ENCODE data around the gene PTPRZ1.

PTPRZ1 gene

DNA sequence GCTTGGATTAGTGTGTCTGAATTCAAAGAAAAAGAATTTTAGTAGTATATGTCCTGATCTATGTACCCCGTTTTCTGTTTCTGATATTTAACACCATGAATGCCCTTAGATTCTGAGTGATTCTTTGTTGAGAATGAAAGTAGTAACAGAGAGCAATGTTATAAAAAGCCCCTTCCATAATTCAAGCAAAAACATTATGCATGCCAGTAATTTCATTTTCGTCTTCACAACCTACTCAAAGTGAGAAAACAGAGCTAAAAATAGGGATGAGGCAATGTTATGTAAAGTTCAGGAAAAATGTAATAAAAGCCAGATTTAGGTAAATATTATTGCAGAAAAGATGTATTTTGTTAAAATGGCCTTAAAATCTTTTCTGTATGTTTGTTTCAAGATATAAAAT is 28.1 kb downstream of the PTPRZ1 start:
- DNase-seq, result no peak

DNA sequence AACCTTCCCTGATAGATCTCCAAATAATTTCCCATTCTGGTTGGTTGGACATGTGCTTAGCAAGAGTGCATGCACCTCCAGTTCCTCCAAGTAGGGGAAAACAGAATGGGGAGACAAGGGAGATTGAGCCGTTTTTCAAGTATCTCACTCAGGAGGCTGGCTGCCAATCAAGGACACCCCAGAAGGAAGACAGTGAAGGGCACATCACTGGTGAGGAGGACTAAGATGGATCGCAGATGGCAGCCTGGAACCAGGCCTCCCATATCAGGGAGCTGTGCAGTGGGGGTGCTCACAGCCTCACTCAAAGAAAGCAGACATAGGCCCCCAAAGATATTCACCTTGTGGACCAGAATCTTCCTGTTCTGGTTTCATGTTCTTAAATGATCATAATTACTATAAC is 31.2 kb downstream of the PTPRZ1 start:
- DNase-seq, result no peak

DNA sequence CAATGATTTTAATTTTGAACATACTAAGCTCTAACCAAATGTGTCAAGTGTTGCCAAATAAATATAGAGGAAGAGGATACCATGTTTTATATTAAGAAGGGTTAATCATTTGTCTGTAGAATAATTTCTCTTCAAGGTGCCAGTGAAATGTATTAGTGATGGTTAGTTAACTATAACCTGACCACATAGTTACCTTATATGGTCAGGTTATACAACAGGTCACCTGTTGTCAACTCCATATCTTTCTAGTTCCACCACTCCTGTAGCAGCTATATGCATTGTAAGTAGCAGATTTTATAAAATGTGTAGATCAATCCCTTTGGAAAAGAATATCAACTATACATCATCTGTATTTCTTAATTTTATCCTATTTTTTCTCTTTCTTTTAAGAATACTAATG is 35.1 kb downstream of the PTPRZ1 start:
- no peak for DNase-seq

DNA sequence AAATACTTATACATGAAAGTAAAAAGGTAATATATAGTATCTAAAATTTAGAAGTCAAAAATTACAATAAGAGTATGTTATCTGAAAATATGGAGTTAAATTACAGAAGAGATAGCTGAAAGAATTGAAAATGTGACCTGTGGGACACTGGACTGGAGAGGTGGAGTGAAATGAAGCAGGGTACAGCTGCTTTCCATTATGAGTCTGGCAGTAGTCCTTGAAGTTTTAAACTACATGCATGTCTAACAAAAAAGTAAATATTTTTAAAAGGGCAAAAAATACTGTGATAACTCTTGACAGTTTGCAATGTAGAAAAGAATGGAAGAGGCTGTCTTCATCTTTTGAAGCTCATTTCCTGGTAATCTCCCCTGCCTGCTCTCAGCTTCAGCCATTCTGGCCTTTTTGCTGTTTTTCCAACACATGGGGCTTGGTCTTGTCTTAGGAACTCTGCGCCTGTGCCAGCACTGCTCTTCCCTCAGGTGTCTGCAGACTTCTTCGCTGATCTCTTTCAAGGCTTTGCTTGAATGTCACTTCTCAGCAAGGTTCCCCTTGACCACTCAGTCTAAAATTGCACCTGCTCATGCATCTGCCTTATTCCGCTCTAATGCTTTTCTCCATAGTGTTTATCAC is 36.9 kb downstream of the PTPRZ1 start:
- DNase-seq, result no peak

DNA sequence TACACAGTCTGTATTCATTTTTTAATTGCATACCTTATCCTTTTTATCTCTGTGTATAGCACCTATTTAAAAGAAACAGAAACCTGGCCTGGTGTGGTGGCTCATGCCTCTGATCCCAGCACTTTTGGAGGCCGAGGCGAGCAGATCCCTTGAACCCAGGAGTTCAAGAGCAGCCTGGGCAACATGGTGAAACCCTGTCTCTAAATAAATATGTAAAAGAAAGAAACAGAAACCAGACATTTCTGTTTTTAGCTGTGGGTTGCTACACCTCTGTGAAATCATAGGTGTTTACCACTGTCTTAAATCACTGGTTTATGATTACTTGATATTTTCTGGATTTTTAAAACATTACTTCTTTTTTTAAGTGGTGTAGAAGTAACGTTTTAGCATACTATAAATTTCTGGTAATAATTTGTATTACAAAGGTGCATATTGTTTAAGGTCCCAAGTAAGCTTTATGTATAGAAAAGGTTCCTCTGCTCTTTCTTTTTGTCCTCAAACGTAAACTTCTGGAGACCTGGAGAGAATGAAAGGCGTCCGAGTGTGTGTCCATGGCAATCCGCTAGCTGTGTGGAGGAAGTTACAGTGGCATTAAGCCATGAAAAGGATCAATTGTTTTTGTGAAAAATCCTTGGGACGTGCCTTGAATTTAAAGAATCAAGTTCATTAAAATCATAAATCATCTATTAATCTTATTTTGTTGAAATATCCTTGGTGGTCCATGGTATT is 41.1 kb downstream of the PTPRZ1 start:
- no peak for DNase-seq

DNA sequence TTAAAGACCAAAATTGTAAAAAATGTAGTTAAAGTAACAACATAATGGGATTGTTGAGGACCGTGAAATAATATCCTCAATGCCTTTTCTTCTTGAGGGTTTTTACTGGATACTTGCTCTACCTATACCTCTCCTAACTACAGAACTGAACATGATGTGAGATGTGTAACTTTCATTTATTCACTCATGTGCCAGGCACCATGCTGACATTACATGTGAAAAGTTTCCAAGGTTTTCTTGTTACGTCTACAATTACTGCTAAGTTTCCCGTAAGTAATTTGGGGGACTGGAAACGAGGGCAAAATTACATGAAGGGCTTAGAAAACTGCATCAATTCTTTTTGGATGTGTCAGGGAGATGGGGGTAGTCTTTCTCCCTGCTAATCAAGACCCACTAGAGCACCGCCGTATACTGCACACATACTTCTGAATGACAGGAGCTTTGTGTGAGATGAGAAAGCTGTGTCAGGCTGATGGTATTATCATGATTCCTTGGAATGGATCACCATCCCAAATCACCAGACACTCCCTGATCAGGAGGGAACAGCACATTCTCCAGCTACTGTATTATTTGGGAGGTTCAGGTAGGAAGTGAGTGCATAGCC is 41.8 kb downstream of the PTPRZ1 start:
- DNase-seq, result no peak

DNA sequence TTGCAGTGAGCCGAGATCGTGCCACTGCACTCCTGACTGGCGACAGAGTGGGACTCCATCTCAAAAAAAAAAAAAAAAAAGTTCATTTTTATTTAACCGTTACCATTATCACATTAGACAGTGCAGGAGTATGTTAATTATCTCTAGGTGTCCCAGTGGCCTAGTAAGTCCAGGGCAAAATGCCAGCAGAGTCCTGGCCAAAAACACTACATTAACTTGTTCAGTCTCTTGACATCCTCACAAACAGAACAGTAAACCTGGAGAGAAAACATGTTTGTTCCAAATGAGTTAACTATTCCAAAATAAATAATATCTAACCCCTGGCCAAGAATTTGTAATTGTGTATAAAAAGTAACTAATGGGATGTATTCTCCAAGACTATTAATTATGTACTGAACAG is 43.2 kb downstream of the PTPRZ1 start:
- DNase-seq, result no peak

DNA sequence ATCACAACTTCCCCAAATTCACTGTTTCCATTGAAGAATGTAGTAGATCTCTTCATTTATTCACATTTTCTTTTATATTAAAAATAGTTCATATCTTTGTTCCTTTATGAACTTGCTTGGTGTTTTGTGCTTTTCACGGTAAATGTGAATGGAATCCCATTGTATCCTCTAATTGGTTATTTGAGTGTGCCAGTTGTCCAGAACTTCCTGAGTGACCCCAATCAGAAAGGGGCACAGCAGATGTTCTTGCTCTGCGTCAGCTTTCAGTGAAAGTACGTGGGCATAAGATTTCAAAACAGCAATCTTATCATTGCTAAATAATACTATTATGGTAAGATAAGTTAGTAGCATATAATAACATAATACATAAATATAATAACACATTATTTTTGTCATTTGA is 47.0 kb downstream of the PTPRZ1 start:
- DNase-seq, result no peak

DNA sequence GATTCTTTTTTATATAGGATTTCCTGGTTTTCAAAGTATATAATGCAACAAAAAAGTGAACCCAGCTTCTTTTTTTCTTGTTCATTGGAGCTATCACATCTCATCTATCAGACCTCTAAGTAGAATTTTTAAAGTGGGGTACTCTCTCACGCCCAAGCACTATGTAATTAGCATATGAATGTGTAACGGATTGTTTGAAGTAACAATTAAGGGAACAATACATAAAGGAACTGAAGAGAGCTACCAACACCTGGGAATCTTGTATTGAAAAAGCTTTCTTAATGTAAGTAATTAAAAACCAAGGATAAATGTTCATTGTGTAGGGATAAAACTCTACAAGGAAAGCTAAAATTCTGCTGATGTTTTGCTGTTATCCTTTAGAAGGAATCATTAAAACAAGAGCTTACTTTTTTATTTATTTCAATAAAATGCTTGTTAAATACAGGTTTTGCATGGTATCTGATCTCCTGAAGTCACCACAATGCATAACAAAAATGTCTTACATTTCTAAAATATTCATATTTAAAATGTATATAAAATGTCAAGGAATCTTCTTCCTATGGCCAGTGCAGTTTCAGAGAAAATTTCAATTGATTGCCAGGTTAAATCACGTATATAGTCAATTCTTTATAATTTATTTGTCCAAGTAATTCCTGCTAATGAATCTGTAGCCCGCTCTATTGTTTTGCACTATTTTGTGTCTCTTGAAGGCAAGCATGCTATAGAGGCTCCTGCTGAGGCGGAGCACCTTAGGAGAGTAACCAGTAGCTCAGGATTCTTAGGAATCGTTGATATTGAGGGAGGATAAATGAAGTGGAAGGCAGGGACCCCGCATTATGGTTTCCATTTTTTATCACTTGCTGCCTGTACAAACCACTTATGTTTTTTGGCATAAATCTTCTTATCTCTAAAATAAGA is 51.6 kb downstream of the PTPRZ1 start:
- DNase-seq, result no peak

DNA sequence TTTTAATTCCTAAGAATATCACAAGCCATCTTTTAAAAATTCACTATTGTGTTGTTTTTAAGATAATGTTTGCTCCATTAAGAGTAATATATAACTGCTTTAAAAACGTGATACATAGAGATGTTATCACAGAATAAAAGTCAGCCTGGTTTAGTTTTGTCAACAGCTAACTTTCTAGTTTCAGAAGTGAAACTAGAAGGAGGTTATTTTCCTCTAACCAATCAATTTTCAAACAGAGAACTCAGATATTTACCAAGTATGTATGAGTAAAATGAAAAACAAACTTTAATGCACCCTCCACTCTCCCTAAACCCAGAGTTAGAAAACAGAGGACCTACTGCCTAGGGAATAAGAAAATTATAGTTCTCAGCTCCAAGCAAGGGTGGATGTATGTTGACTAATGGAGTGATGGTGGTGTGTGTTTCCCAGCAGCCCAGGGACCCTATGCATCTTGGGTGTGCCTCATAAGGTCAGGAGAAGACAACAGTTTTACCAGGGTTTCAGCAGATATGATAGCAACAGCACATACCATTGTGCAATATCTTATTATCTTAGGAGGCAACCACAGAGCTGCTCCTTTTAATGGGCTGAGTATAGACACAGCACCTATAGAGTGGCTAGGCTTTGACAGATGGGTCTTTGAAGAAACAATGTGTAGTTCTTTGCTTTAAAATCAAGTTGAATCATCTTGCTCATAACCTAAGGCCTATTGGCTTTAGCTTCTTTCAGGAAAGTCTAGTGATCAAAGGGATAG is 58.4 kb downstream of the PTPRZ1 start:
- no peak for DNase-seq

DNA sequence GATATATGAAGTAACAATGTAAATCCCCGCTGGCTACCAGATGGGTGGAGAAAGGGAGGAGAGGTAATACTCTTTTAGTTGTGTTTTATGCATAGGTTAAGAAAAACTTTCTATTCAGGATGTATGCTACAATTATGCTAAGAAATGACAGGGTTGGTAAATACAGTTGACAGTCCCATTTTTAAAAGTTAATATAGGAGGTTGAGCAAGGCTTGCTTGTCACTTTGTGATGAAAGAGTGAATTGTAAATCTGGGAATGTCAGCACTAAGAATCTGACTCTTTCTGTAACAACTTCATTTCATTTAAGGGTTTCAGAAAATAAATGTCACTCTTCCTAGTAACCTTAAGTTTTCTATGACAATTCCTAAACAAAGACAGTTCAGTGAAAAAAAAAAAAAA is 59.8 kb downstream of the PTPRZ1 start:
- no peak for DNase-seq

DNA sequence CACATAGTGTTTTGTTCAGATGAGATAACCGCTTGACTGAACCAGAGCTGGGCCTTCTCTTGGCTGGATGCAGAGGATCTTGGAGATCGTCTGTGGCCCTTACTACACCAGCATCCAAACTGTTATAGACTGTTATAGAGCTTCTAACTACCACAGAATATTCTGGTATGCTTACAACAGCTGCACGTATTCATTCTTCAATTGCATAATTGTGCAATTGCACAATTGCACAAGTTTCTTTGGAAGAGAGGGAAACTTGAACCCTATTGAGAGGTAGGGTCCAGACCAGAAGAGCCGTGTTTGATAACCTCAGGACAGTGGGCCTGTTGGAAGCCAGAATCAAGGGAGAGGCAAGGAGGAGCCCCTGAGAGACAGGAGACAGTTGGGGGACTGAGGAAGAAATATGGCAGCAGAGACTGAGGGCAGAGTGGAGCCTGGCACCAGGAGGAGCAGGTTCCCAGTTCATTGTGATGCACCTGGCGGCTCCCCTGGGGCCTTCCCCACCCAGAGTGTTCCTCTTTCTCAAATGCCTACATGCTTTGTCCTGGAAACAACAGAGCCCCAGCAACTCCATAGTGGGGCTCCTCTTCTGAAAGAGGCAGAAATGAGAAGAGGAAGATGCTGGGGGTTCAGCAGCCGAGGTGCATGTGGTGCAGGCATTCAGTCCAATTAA is 64.1 kb downstream of the PTPRZ1 start:
- DNase-seq, result no peak

DNA sequence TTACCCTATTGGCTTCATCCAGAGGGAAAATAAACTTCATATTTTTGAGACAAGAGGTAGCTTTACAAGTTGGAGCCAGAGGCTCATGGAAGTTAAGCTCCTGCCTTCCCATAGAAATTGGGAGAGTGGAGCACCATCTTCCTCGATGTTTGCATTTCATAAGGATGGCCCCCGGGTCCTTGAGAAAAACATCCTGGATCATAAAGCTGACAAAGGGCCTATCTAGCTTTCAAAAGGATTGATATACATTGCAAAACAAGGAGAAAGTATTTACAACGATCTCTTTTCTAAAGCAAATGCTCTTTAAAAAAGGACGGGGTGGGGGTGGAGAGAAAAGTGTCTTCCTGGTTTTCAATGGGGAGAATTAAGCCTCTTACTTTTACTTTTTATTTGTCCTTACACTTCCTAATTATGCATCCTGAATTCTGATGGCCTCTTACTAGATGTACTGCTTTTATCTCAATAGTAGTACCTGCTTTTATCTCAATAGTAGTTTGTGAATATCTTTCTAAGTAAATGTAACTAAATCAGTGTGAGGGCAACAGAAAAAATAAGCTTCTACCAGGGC is 65.6 kb downstream of the PTPRZ1 start:
- DNase-seq, result no peak

DNA sequence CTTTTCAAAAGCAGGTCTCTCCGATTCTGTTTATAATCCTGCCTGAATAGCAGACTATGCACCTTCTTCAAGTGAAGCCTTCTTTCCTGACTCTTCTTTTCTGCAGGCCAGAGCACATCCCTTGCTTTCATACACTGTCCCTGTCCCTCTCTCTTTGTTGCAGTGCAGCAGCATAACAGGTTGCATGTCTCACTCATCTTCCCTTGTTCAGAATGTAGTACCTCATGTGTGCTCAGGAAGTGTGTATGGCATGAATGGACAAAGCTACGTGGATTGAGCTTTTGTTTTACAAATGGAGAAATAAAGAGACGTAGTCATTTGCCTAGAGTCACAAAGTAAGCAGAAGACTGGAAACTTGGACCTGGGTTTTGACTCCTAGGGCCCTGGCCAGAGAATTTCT is 68.0 kb downstream of the PTPRZ1 start:
- no peak for DNase-seq

DNA sequence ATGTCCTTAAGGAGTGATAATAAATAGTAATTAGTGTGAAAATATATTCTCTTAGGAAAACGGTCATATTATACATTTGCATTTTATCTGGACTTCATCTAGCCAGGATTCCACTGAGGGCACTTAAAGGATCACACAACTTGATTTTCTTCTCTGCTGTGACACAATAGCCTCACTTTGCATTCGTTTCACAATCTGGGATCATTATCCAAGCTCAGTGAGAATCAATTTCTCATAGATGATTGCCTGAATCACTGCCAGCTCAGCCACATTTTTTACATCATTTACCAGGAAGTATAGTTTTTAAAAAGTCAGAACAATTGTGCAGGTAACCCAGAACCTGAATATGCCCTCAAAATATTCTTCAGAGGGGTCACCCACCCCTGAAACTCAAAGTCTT is 68.9 kb downstream of the PTPRZ1 start:
- no peak for DNase-seq

DNA sequence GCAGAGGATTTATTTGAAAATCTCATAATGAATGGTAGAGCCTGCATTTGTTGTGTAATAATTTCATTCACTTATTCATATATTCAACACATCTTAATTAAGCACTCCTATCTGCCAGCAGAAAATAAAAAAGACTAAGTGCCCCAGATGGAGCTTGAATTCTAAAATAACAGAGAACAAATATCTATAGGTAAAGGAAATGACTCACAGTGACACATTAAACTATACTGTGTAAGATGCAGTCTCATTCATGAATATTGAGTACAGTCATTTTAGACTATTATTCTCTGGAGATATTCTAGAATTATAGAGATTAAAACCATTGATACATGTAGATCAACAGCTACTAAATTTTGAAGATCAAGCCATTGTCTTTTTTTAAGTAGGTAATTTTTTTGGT is 72.1 kb downstream of the PTPRZ1 start:
- DNase-seq, result no peak

DNA sequence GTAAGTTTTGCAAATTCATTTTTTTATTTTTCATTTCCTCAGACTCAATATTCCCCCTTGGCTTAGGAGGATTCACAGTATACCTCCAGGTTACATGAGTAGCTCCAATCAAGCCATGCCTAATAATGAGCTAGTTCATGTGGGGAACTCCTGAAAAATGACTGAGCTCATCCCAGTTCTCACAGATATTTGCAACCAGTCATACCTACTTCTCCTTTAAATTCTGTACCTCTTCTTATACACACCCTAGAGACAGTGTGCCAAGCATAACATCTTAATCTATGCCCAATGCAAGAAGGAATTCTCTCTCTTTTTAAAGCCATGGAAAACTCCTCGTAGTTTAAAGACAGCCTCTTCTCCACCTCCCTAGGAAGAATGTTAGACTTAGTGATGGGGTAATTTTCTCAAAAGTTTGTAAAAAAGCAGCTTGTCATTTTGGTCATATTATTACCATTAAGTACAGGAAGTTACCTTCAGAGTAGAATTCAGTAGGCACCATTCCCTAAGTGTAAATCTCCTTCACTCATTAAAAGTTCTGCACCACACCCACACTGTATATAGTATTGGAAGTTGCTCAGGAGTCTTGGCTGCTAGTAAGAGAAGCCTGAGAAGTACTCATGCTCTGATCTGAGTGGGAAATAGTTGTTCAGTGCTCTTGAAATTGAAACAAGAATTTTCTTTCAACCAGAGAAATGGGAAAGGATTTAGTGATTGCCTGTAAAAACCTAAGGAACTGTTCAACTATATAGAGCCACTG is 72.7 kb downstream of the PTPRZ1 start:
- DNase-seq, result no peak

DNA sequence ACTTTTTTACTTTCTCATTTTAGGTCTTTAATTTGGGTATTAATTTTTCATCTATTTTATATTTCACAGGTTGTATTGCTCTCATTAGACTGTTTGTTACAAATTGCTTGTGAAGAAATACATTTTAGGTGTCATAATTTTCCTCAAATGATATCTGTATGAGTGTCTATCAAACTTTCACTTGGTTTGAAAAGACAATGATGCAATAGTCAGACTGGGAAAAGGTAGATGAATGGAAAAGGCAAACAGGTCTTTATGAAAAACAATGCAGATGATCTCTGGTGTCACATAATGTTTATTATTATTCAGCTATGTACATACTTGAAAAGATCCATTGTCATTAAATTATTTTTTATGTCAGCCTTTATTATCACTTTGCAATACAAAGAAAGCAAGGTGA is 80.2 kb downstream of the PTPRZ1 start:
- no peak for DNase-seq

DNA sequence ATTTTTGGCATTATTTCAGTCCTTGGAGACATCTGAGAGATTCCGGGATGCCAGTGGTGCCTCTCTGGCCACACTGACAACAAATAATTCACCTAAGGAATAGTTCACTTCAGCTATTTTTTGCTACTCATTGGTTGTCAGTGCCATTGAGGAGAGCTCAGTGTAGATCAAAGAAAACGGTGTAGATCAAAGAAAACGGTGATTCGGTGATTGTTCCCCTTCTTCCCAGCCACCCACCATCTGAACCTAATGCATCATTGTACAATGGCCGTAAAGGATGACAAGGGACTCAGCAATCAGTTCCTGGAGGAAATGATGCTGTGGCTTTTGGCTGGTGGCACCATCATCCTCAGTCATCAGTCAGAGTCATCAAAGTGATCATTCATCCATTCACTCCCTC is 80.6 kb downstream of the PTPRZ1 start:
- no peak for DNase-seq

DNA sequence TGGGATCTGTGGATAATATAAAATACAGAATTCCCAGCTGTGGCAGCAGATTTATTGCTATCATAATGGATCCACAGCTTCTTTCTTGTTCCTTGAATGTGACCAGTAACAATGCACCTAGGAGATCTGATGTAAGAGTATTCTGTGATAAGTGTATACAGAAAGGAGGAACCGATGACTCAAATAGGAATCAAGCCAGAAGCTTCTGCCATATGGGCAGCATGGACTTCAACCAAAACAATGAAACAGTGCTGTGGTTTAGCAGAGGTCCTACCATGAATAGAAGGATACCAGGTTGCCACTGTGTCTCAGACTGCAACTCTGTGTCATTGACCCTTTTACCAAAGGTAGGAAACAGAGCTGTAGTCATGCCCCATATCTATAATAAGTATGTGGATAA is 81.8 kb downstream of the PTPRZ1 start:
- no peak for DNase-seq

DNA sequence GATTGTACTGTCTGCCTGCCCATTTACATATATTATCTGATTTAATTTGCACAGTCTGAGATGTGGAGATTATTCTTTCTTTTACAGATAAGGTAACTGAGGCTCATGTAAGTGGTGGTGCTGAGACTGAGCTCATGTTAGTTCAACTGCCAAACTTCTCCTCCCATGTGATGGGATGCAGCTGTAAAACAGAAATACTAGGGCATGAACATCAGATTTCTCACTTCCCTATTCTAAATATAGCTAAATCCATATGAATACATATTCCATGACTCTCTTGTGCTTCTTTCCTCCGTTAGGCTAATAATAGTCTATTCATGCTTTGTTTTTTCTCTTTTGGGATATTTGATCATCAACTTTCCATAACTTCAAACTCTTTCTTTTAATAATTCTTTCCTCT is 84.7 kb downstream of the PTPRZ1 start:
- no peak for DNase-seq
